Body of pancreas (tissue), 4 donors: ENCODE data around the gene ANKRD13D. TPM values are rescaled to one million over a fixed set of nuclear protein-coding genes. Genes with fewer than 3 reads are reported as not detected.

ENCODE experiments used
- ATAC-seq: fragments of 150-250 bp; one replicate; pipeline ENCODE4 v1.9.1; 2016
- DNase-seq, 4 donors: peaks; one replicate each; pipeline ENCODE4 v3.0.0-alpha.2; 2019
- H3K27ac ChIP-seq, 4 donors: fragments of 200-600 bp; sonication (generic); 1 replicate in 3 of 4; 2 replicates in 1 of 4; pipeline versions ENCODE4 v1.5.1 to v1.6.1; 2016 to 2019; ENCODE audit warnings: mild to moderate bottlenecking in 1 of 4, mixed read lengths in 1 of 4, moderate library complexity in 1 of 4
- H3K27me3 ChIP-seq, 2 donors: fragments of 200-600 bp; sonication (generic); one replicate each; pipeline ENCODE4 v1.6.0; 2016; ENCODE audit warnings: mild to moderate bottlenecking in 1 of 2
- H3K36me3 ChIP-seq, 2 donors: fragments of 200-600 bp; sonication (generic); replicated peaks in 1 of 2; 2 replicates each; pipeline ENCODE4 v1.5.1; 2016; ENCODE audit warnings: low read depth in 2 of 2; ENCODE audit not compliant: insufficient read depth in 1 of 2
- H3K4me1 ChIP-seq: fragments of 200-600 bp; sonication (generic); one replicate; pipeline ENCODE4 v1.6.0; 2016
- H3K4me3 ChIP-seq, 2 donors: fragments of 200-600 bp; sonication (generic); 1 replicate in 1 of 2; 2 replicates in 1 of 2; pipeline ENCODE4 v1.5.1; 2016 to 2019
- H3K9me3 ChIP-seq, 3 donors: fragments of 200-600 bp; sonication (generic); 1 replicate in 2 of 3; 2 replicates in 1 of 3; pipeline ENCODE4 v1.5.1; 2016
- CTCF ChIP-seq, 7 experiments: fragments of 450-650 bp in 4 of 7; fragments of 200-600 bp in 3 of 7; sonication (generic) in 3 of 7; IDR thresholded peaks; one replicate each; pipeline ENCODE4 v1.5.1; 2016 to 2019; ENCODE audit warnings: antibody characterized with exemption in 7 of 7
- POLR2A ChIP-seq, 3 donors: fragments of 450-650 bp; IDR thresholded peaks; one replicate each; pipeline ENCODE4 v1.6.1; 2016; ENCODE audit warnings: antibody characterized with exemption in 3 of 3, mild to moderate bottlenecking in 2 of 3
- WGBS, 2 donors: methylation state at CpG; one replicate each; pipeline ENCODE4 v1.1.5; 2017; 5-methylcytosine and 5-hydroxymethylcytosine counted together
- intact Hi-C: fragments of 100-400 bp; cut with DNase I; formaldehyde crosslinking; loops from one replicate; pipeline ENCODE4 v1.15.1; 2023
- total RNA-seq, 2 donors: library from RNA; depleted of rRNA; stranded (reverse); fragments of >200 nt; gene quantifications; one replicate each; pipeline ENCODE4 v1.1.0, GENCODE V29; 2016

ANKRD13D gene
- total RNA-seq, 2 donors from 2014 or later = 18.2 to 39.6 TPM

- 14 to 43% methylated on average over 4 to 18 of the region's 18 CpGs for WGBS, 2 donors
- intact Hi-C loops = loop anchor here (5.0 kb wide), 1 partner anchor 126 kb away; no protein-coding TSS in a partner anchor
- no peak for ATAC-seq
- Histone ChIP-seq H3K27ac (no peak overlapping the region), H3K4me3 (no peak overlapping the region), H3K9me3 (no peaks in the 10 kb centered on the region), H3K36me3 (no peaks in the 10 kb centered on the region), H3K4me1 (peaks cover 25% of the 10 kb centered on the region), H3K27me3 (no peaks in the 10 kb centered on the region)
- no peak for DNase-seq
- no peak for TF ChIP-seq POLR2A (IDR thresholded peaks at IDR 0.05)
- TF ChIP-seq CTCF (IDR thresholded peaks at IDR 0.05) = no peak
Measured at GRCh38 chr11:67261640-67261945, 27.5 kb upstream of the ANKRD13D start.

- no peak overlapping the region for H3K4me3 ChIP-seq
- no peak overlapping the region for H3K27ac ChIP-seq
- DNase-seq (peak in 1 of 4 donors; percentile 15), ATAC-seq (no peak)
- H3K4me1 ChIP-seq = peaks cover 25% of the 10 kb centered on the region
- intact Hi-C loops = loop anchor here (5.0 kb wide), 1 partner anchor 125 kb away; no protein-coding TSS in a partner anchor
- H3K9me3 ChIP-seq = no peaks in the 10 kb centered on the region
- TF ChIP-seq POLR2A (IDR thresholded peaks at IDR 0.05) (no peak), CTCF (IDR thresholded peaks at IDR 0.05) (no peak)
- 48 to 50% methylated on average over 15 to 18 of the region's 18 CpGs for WGBS, 2 donors
- H3K27me3 ChIP-seq = no peaks in the 10 kb centered on the region
- no peaks in the 10 kb centered on the region for H3K36me3 ChIP-seq
Measured at GRCh38 chr11:67261946-67262681, 27.0 kb upstream of the ANKRD13D start.

- Histone ChIP-seq H3K36me3 (no peaks in the 10 kb centered on the region), H3K27me3 (no peaks in the 10 kb centered on the region), H3K4me1 (peaks cover 33% of the 10 kb centered on the region), H3K27ac (peak overlapping the region in 3 of 4 donors; percentile 13 to 57 (median 46)), H3K9me3 (no peaks in the 10 kb centered on the region), H3K4me3 (no peak overlapping the region)
- intact Hi-C loops = loop anchor here (5.0 kb wide), 1 partner anchor 124 kb away; no protein-coding TSS in a partner anchor
- DNase-seq (peak; percentile 85 to 88 (median 86)), ATAC-seq (peak; percentile 54)
- 36 to 52% methylated on average over 21 to 22 of the region's 22 CpGs for WGBS, 2 donors
- TF ChIP-seq POLR2A (IDR thresholded peaks at IDR 0.05) (peak in 1 of 3 donors; percentile 29), CTCF (IDR thresholded peaks at IDR 0.05) (peak; percentile 76 to 92 (median 88))
Measured at GRCh38 chr11:67262731-67263675, 26.1 kb upstream of the ANKRD13D start.

GRCh38 chr11:67264260-67264659 lies 24.8 kb upstream of the ANKRD13D start:
- Histone ChIP-seq H3K4me3 (no peak overlapping the region), H3K4me1 (peaks cover 46% of the 10 kb centered on the region), H3K27ac (no peak overlapping the region), H3K36me3 (no peaks in the 10 kb centered on the region), H3K9me3 (no peaks in the 10 kb centered on the region), H3K27me3 (no peaks in the 10 kb centered on the region)
- intact Hi-C loops = loop anchor here (5.0 kb wide), 1 partner anchor 123 kb away; no protein-coding TSS in a partner anchor
- ATAC-seq (no peak), DNase-seq (no peak)
- 89 to 93% methylated on average over 5 of the region's 5 CpGs for WGBS, 2 donors
- no peak for TF ChIP-seq CTCF (IDR thresholded peaks at IDR 0.05)
- no peak for TF ChIP-seq POLR2A (IDR thresholded peaks at IDR 0.05)
